Activated CD4-positive, alpha-beta T cell treated with anti-CD3 and anti-CD28 coated beads, Interleukin-2, amount 50 U/mL, for 16 hours (primary cell): Measurements from ENCODE around the gene MPO.

Experiments
- DNase-seq: peaks from one replicate; pipeline ENCODE4 v3.0.0-alpha.2; 2020

MPO gene

GRCh38 chr17:58319173-58320162, 38.7 kb upstream of the MPO start:
- DNase-seq: no peak

DNA sequence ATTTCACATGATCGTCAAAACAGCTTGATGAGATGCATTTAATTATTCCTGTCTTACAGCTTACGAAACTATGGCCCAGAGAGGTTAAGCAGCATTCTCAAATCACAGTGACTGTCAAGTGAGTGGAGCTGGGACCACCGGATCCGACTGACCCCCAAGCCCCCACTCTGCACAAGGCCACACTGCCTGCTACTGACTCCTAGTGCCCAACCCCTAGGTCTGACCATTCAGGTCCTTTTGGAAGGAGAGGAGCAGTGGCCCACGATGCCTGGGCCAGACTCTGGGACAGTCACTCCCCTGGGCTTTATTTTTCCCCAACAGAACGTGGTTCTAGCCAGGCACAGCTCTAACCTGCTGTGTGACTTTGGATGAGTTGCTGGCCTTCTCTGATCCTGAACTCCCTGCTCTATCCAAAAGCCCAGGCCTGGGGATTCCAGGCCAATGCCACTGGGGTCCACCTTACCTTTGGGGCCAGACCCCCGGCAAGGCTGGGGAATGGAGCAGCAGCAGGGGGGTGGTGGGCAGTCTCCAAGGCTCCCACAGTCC, 38.0 kb upstream of the MPO start:
- no peak for DNase-seq

DNA sequence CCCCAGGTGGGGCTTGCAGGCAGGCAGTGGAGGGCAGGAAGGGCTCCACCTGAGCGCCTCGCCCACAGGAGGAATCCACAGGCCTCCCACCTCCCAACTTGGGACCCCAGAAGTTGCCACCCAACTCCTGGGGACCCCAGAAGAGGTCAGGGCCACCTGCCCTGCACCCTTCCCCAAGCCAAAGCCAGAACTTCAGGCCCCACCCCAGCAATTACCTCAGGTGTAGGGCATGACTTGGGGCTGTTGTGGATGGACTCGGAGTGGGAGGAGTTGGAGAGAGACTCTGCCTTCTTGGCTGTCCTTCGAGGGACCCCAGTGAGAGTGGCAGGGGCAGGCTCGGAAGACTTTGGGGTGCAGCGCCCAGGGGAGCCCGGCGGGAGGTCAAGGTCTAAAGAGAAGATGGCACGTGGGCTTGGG, 37.3 kb upstream of the MPO start:
- no peak for DNase-seq

GRCh38 chr17:58317421-58318064, 36.8 kb upstream of the MPO start:
- peak; percentile 92 for DNase-seq

GRCh38 chr17:58316260-58316960, 35.7 kb upstream of the MPO start:
- no peak for DNase-seq

DNA sequence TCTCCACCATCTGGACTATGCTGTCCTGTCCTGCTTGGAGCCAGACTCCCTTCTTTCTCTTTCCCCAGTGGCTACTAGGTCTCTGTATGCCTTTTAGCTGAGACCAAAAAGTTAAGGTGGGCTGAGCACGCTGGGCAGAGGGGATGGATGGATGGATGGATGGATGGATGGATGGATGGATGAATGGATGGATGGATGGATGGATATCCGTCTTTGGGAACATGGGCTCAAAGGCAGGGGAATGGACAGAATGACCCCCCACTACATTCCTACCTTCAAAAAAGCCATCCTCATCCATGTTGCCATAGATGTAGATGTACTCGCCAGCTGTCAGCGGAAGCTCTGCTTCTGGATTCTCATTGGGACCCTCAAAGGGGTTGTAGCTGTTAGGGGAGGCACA, 35.0 kb upstream of the MPO start:
- no peak for DNase-seq

DNA sequence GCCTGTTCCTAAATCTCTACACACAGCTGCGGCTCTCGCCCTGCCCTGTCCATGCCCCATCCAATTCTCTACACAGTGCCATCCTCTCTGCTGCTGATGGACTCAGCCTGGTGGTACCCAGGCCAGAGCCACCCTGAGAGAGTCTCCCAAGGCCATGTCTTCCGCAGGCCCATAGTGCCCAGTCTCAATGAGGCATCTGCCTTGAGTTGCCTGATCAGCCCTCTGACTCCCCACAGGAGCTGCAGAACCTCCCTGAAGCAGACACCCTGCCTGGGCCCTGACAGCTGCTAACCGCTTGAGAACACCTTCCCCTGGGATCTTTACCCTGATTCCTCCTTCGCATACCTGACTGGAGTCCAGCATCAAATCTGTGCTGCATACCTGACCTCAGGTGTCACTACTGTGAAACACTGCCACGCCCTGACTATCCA, 34.6 kb upstream of the MPO start:
- DNase-seq: no peak

- DNase-seq: no peak
Measured at GRCh38 chr17:58314706-58315015, 33.9 kb upstream of the MPO start.

GRCh38 chr17:58313815-58314705, 33.3 kb upstream of the MPO start:
- DNase-seq: no peak

- DNase-seq: no peak
Measured at GRCh38 chr17:58312829-58313228, 32.1 kb upstream of the MPO start.

GRCh38 chr17:58312021-58312630, 31.4 kb upstream of the MPO start:
- DNase-seq: no peak

DNA sequence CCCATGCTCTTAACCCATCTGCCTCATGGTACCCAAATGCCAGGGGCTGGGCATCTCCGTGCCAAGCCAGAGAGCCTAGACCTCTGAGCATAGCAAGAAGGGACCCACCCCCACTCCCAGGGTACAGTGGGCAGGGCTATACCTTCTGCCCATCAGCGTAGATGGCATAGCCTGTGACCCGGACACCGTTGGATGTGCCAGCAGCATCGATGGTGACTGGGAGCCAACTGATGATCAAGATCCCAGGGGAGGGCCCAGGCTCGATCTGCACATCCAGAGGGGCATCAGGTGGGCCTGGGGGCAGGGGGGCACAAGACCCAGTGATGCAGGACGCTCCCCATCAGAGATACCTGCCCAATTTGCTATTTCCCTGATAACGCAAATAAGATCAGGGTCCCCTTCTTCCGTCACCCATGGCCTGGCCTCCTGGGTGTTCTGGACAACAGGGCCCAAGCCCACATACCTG, 30.7 kb upstream of the MPO start:
- no peak for DNase-seq

- DNase-seq: no peak
Measured at GRCh38 chr17:58310511-58311428, 30.0 kb upstream of the MPO start.

DNA sequence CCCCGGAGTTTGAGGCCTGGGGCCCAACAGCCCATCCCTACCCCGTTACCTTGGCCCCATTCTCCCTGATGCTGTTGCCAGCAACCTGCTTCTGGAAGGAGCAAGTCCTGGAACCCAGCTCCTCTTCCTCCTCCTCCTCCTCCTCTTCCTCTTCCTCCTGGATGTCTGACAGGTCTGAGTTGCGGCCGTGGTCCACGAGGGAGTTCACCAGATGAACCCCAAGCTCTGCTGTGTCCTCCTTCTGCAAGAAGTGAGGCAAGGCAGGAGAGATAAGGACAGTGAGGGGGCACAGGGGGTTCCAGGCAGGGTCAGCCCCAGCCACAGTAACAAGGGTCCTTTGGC, 29.2 kb upstream of the MPO start:
- DNase-seq: no peak

GRCh38 chr17:58308985-58309917, 28.5 kb upstream of the MPO start:
- no peak for DNase-seq

GRCh38 chr17:58308173-58308984, 27.6 kb upstream of the MPO start:
- no peak for DNase-seq

- no peak for DNase-seq
Measured at GRCh38 chr17:58307468-58308172, 26.9 kb upstream of the MPO start.
